Measurements from ENCODE around the gene SLC9A9. TPM values are rescaled to one million over a fixed set of nuclear protein-coding genes. Genes with fewer than 3 reads are reported as not detected.

Gene SLC9A9
- total and polyA plus RNA-seq, 2 of the 8 experiments (the other 6 are each of a cell fraction or from before 2014, with no cell fraction given): 0.48 to 1.1 TPM

DNA sequence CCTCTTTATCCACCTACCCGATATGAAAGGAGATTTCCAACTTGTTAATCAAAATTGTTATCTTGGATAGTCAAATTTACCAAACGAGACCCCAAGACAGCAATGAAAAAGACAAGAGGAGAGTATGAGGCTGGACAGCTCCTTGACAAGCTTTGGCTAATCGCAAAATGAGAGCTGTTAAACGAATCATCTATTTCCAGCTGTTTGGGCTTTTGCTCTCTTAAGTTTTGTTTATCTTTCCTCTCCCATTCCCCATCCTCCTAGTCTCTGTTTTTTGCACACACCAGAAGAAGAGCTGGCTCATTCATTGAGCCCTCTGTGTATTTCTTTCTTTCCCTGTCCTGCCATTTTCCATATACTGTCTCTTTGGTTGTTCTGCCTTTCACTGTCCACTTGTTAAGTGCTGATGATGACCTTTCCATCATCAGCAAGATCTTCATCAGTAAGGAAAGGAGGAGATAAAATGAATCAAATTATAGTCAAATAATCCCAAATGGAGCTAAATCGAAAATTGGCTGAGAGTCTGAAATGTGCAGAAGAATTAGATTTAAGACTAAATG, 161.6 kb downstream of the SLC9A9 start:
- ChIA-PET CTCF (ENCODE audit: partially characterized antibody) (interaction anchor here (1.0 to 1.4 kb wide), 3 partner anchors 12 to 61 kb away, joined by 3 to 7 read pairs (median 6); no protein-coding TSS in a partner anchor), POLR2A (ENCODE audit: partially characterized antibody) (no interaction called here)
- Histone ChIP-seq H3K27me3 (replicated peaks in 1 of 4; ENCODE audit: control insufficient read depth in 3 of 4, extremely low read depth in 1 of 4, insufficient read depth in 3 of 4, low read length in 3 of 4) (no peaks in the 10 kb centered on the region), H3K4me1 (replicated peaks in 1 of 4; ENCODE audit: control insufficient read depth in 3 of 4, insufficient read depth in 4 of 4, low read length in 3 of 4) (no peaks in the 10 kb centered on the region), H4K91ac (replicated peaks; ENCODE audit: insufficient read length, low read length) (no peak overlapping the region), H2BK20ac (ENCODE audit: low read length) (no peak overlapping the region), H3K4me3 (ENCODE audit: extremely low read depth in 1 of 4, insufficient read depth in 2 of 4, low read depth in 3 of 4, low read length in 4 of 4) (no peak overlapping the region), H3K4ac (replicated peaks; ENCODE audit: insufficient read length, low read depth, low read length) (no peak overlapping the region), H3K23me2 (ENCODE audit: low read depth, low read length) (no peaks in the 10 kb centered on the region), H2AK5ac (ENCODE audit: low read depth, low read length) (no peak overlapping the region), H2BK12ac (ENCODE audit: low read depth, low read length) (no peak overlapping the region), H3K18ac (ENCODE audit: extremely low read depth, low read length) (no peak overlapping the region), H3K27ac (ENCODE audit: low read depth, low read length) (no peak overlapping the region), H2BK120ac (replicated peaks; ENCODE audit: low read depth, low read length) (no peak overlapping the region), H3K79me1 (ENCODE audit: low read depth, low read length) (no peaks in the 10 kb centered on the region), H4K20me1 (replicated peaks in 1 of 2; ENCODE audit: control insufficient read depth in 1 of 2, insufficient read depth in 2 of 2, low read length in 2 of 2) (no peaks in the 10 kb centered on the region), H2BK5ac (ENCODE audit: low read depth, low read length) (no peak overlapping the region), H2AFZ (ENCODE audit: low read length) (no peak overlapping the region), H2BK15ac (ENCODE audit: low read length) (no peak overlapping the region), H3K79me2 (ENCODE audit: control insufficient read depth in 1 of 2, insufficient read depth in 2 of 2, low read length in 2 of 2) (no peaks in the 10 kb centered on the region), H3K36me3 (ENCODE audit: control insufficient read depth in 2 of 4, insufficient read depth in 4 of 4, low read length in 3 of 4) (no peaks in the 10 kb centered on the region), H3K23ac (ENCODE audit: insufficient read length) (no peak overlapping the region), H3K9ac (replicated peaks in 1 of 4; ENCODE audit: extremely low read depth in 1 of 4, low read depth in 3 of 4, low read length in 3 of 4) (no peak overlapping the region), H4K8ac (ENCODE audit: extremely low read depth, insufficient read depth, low read length) (no peak overlapping the region), H3K14ac (ENCODE audit: insufficient read length) (no peak overlapping the region), H3K9me3 (ENCODE audit: insufficient read depth in 2 of 2, low read depth in 1 of 2, low read length in 1 of 2) (no peaks in the 10 kb centered on the region), H3K4me2 (ENCODE audit: insufficient read depth in 1 of 2, low read depth in 2 of 2, low read length in 2 of 2) (no peak overlapping the region), H3K56ac (replicated peaks; ENCODE audit: insufficient read length, low read depth, low read length) (no peak overlapping the region), H4K5ac (ENCODE audit: insufficient read length, low read depth, low read length) (no peak overlapping the region)
- WGBS, 2 experiments (ENCODE audit: extremely low coverage in 1 of 2, insufficient coverage in 1 of 2, insufficient read length in 1 of 2, insufficient replicate concordance in 2 of 2, low coverage in 1 of 2, low lambda C conversion rate in 2 of 2, missing lambda C conversion rate in 1 of 2): 77% methylated on average over 5 of the region's 5 CpGs; no CpG with 5 or more reads in 1 of the 2 experiments
- DNase-seq (ENCODE audit: low read depth in 1 of 2, low spot score in 2 of 2) (no peak), FAIRE-seq (no peak)
- TF ChIP-seq TAF7 (optimal IDR thresholded peaks at IDR 0.05; ENCODE audit: borderline replicate concordance, low read depth, low read length) (no peak), ASH2L (IDR thresholded peaks at IDR 0.05; ENCODE audit: low read length) (no peak), EGR1 (IDR thresholded peaks at IDR 0.05; ENCODE audit: borderline replicate concordance, low read depth, low read length) (no peak), SP4 (IDR thresholded peaks at IDR 0.05; ENCODE audit: low read length) (no peak), GABPA (IDR thresholded peaks at IDR 0.05; ENCODE audit: borderline replicate concordance, insufficient read depth, low read length) (no peak), TCF12 (IDR thresholded peaks at IDR 0.05; ENCODE audit: low read depth, low read length) (no peak), BCL11A (IDR thresholded peaks at IDR 0.05; ENCODE audit: low read depth in 2 of 2, low read length in 2 of 2) (no peak), RFX5 (IDR thresholded peaks at IDR 0.05; ENCODE audit: borderline replicate concordance, low read depth, low read length) (no peak), SAP30 (IDR thresholded peaks at IDR 0.05; ENCODE audit: insufficient read depth, insufficient replicate concordance, low read length) (no peak), JUND (IDR thresholded peaks at IDR 0.05; ENCODE audit: low read length) (no peak), PHF8 (conservative IDR thresholded peaks at IDR 0.05; ENCODE audit: low read depth, low read length) (no peak), TAF1 (IDR thresholded peaks at IDR 0.05; ENCODE audit: low read depth, low read length) (no peak), RNF2 (IDR thresholded peaks at IDR 0.05; ENCODE audit: borderline replicate concordance, low read depth, low read length, missing control alignments, poor library complexity, severe bottlenecking) (no peak)
- TF ChIP-seq, protein P1, sequence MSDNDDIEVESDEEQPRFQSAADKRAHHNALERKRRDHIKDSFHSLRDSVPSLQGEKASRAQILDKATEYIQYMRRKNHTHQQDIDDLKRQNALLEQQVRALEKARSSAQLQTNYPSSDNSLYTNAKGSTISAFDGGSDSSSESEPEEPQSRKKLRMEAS (IDR thresholded peaks at IDR 0.05): no peak
